Measurements from ENCODE around the gene PLEKHG2.

GRCh38 chr19:39474139-39474620 lies 61.7 kb downstream of the PLEKHG2 start:
- TF ChIP-seq CTCF (IDR thresholded peaks at IDR 0.05) = peak; percentile 55 to 81 (median 75)
- TF ChIP-seq POLR2A (IDR thresholded peaks at IDR 0.05) = no peak
